ENCODE results near the gene CDKN2B-AS1. TPM values are rescaled to one million over a fixed set of nuclear protein-coding genes. Genes with fewer than 3 reads are reported as not detected.

The CDKN2B-AS1 gene
- total and polyA plus RNA-seq, 2 of the 13 experiments (the other 11 are each of a cell fraction or from before 2014, with no cell fraction given), result 0.64 to 2.3 TPM

- peak; percentile 90 for TF ChIP-seq CTCF (CRISPR knock-in tag; IDR thresholded peaks at IDR 0.05)
- TF ChIP-seq FOXJ3 (CRISPR knock-in tag; IDR thresholded peaks at IDR 0.05; ENCODE audit: borderline replicate concordance), result peak; percentile 8; the same call in 1 of the 2 replicates
- TF ChIP-seq HBP1 (CRISPR knock-in tag; IDR thresholded peaks at IDR 0.05; ENCODE audit: low read depth), result peak; percentile 69; the same call in 1 of the 2 replicates
- peak; percentile 84 for TF ChIP-seq HDAC1 (CRISPR knock-in tag; IDR thresholded peaks at IDR 0.05)
- TF ChIP-seq KAT7 (CRISPR knock-in tag; IDR thresholded peaks at IDR 0.05; ENCODE audit: borderline replicate concordance), result peak; percentile 68; the same call in 1 of the 2 replicates
- TF ChIP-seq ZNF251 (CRISPR knock-in tag; IDR thresholded peaks at IDR 0.05), result no peak
- TF ChIP-seq SOX13 (IDR thresholded peaks at IDR 0.05), result no peak
- peak in 1 of 2 experiments; percentile 29; a peak in 1 of 4 replicates for TF ChIP-seq SOX13 (CRISPR knock-in tag; conservative IDR thresholded peaks at IDR 0.05 in 1 of 2, IDR thresholded peaks at IDR 0.05 in 1 of 2)
- TF ChIP-seq LRRFIP1 (CRISPR knock-in tag; conservative IDR thresholded peaks at IDR 0.05), result no peak
- no peak for TF ChIP-seq E2F2 (CRISPR knock-in tag; IDR thresholded peaks at IDR 0.05; ENCODE audit: borderline replicate concordance)
- peak; percentile 78 for TF ChIP-seq TAF1 (CRISPR knock-in tag; IDR thresholded peaks at IDR 0.05)
- no peak for TF ChIP-seq ZNF33A (CRISPR knock-in tag; IDR thresholded peaks at IDR 0.05; ENCODE audit: borderline replicate concordance)
- TF ChIP-seq ONECUT2 (CRISPR knock-in tag; IDR thresholded peaks at IDR 0.05), result no peak
- no peak for TF ChIP-seq ZSCAN5A (CRISPR knock-in tag; IDR thresholded peaks at IDR 0.05; ENCODE audit: borderline replicate concordance)
- TF ChIP-seq ZNF770 (CRISPR knock-in tag; IDR thresholded peaks at IDR 0.05), result peak; percentile 23; the same call in 1 of the 2 replicates
- TF ChIP-seq MBD4 (IDR thresholded peaks at IDR 0.05; ENCODE audit: borderline replicate concordance, low read length), result no peak
Observed at GRCh38 chr9:22008717-22009505, 14.3 kb downstream of the CDKN2B-AS1 start, which contains the start of gene CDKN2B (continued).

Measured in HepG2 (cell line).